ENCODE results near the gene NFE2L2. TPM values are rescaled to one million over a fixed set of nuclear protein-coding genes. Genes with fewer than 3 reads are reported as not detected.
"Not testable (repeated sequence)": the region's sequence is repeated elsewhere in the genome, so short reads cannot be mapped to it uniquely, and the experiment has no call there.

Gene NFE2L2
- total RNA-seq, 1 experiment from 2014 or later: 24.2 TPM

GRCh38 chr2:177249038-177249437 lies 15.5 kb downstream of the NFE2L2 start:
- Histone ChIP-seq H3K4me3 (ENCODE audit: low read length) (no peak overlapping the region), H3K36me3 (ENCODE audit: low read depth, low read length) (0 out of 2 replicates have a peak, but pooled peaks cover 11% of the 10 kb centered on the region)
- CTCF ChIA-PET: no interaction called here

GRCh38 chr2:177247693-177248262 lies 16.7 kb downstream of the NFE2L2 start:
- Histone ChIP-seq H3K36me3 (ENCODE audit: low read depth, low read length) (0 out of 2 replicates have a peak, but pooled peaks cover 5% of the 10 kb centered on the region), H3K79me2 (ENCODE audit: low read length) (peaks cover 99% of the 10 kb centered on the region), H3K4me3 (ENCODE audit: low read length) (no peak overlapping the region), H3K27me3 (ENCODE audit: low read length) (no peaks in the 10 kb centered on the region), H3K27ac (ENCODE audit: low read length) (no peak overlapping the region), H3K9ac (ENCODE audit: low read length) (no peak overlapping the region), H4K20me1 (ENCODE audit: low read length) (peaks cover 24% of the 10 kb centered on the region; the same call in 1 of the 2 replicates), H3F3A (ENCODE audit: low read length, unreplicated experiment) (no peaks in the 10 kb centered on the region), H3K4me1 (ENCODE audit: insufficient read depth, low read length) (peaks cover 31% of the 10 kb centered on the region), H3K9me3 (ENCODE audit: low read length) (no peaks in the 10 kb centered on the region), H3K9me2 (replicated peaks; ENCODE audit: low read length) (no peaks in the 10 kb centered on the region), H3K4me2 (ENCODE audit: low read length) (no peak overlapping the region), H2AFZ (ENCODE audit: low read length) (no peak overlapping the region)
- ATAC-seq: no peak
- intact Hi-C loops (cut with micrococcal nuclease): no loop called here
- no TSS peak for BruUV-seq (replicated peaks)
- no peak for DNase-seq
- ChIA-PET POLR2A (ENCODE audit: unreplicated experiment) (no interaction called here), CTCF (no interaction called here)
- TF ChIP-seq EZH2phosphoT487 (IDR thresholded peaks at IDR 0.05; ENCODE audit: borderline replicate concordance, low read length) (no peak), CTCF (conservative IDR thresholded peaks at IDR 0.05; ENCODE audit: low read depth, low read length) (no peak)

More at GRCh38 chr2:177249038-177249437, 15.5 kb downstream of the NFE2L2 start:
- no peaks in the 10 kb centered on the region for H3K27me3 ChIP-seq (ENCODE audit: low read length)
- H3K4me2 ChIP-seq (ENCODE audit: low read length): no peak overlapping the region
- no peak overlapping the region for H2AFZ ChIP-seq (ENCODE audit: low read length)
- POLR2A ChIA-PET (ENCODE audit: unreplicated experiment): no interaction called here
- peaks cover 100% of the 10 kb centered on the region for H3K79me2 ChIP-seq (ENCODE audit: low read length)
- no peak overlapping the region for H3K27ac ChIP-seq (ENCODE audit: low read length)
- H3F3A ChIP-seq (ENCODE audit: low read length, unreplicated experiment): no peaks in the 10 kb centered on the region
- intact Hi-C loops (cut with micrococcal nuclease): no loop called here
- no peak for ATAC-seq
- peaks cover 31% of the 10 kb centered on the region; the same call in 1 of the 2 replicates for H4K20me1 ChIP-seq (ENCODE audit: low read length)
- no peak for DNase-seq
- no peaks in the 10 kb centered on the region for H3K9me3 ChIP-seq (ENCODE audit: low read length)
- TF ChIP-seq CTCF (conservative IDR thresholded peaks at IDR 0.05; ENCODE audit: low read depth, low read length) (no peak), EZH2 (IDR thresholded peaks at IDR 0.05; ENCODE audit: low read length, unreplicated experiment) (no peak), EZH2phosphoT487 (IDR thresholded peaks at IDR 0.05; ENCODE audit: borderline replicate concordance, low read length) (no peak)
- no TSS peak for BruUV-seq (replicated peaks)
- no peaks in the 10 kb centered on the region for H3K9me2 ChIP-seq (replicated peaks; ENCODE audit: low read length)
- peaks cover 27% of the 10 kb centered on the region for H3K4me1 ChIP-seq (ENCODE audit: insufficient read depth, low read length)
- H3K9ac ChIP-seq (ENCODE audit: low read length): no peak overlapping the region

- H3K9me2 ChIP-seq (replicated peaks; ENCODE audit: low read length); H3K9me3 ChIP-seq (ENCODE audit: low read length); CTCF ChIA-PET; DNase-seq; H3F3A ChIP-seq (ENCODE audit: low read length, unreplicated experiment); intact Hi-C loops (cut with micrococcal nuclease); H3K4me2 ChIP-seq (ENCODE audit: low read length); H3K9ac ChIP-seq (ENCODE audit: low read length); H3K27me3 ChIP-seq (ENCODE audit: low read length); BruUV-seq (replicated peaks); H2AFZ ChIP-seq (ENCODE audit: low read length); H3K27ac ChIP-seq (ENCODE audit: low read length); POLR2A ChIA-PET (ENCODE audit: unreplicated experiment); H3K36me3 ChIP-seq (ENCODE audit: low read depth, low read length); ATAC-seq; H3K4me3 ChIP-seq (ENCODE audit: low read length): not testable (repeated sequence)
- Histone ChIP-seq H4K20me1 (ENCODE audit: low read length) (peaks cover 16% of the 10 kb centered on the region), H3K4me1 (ENCODE audit: insufficient read depth, low read length) (peaks cover 36% of the 10 kb centered on the region), H3K79me2 (ENCODE audit: low read length) (peaks cover 98% of the 10 kb centered on the region)
Observed at GRCh38 chr2:177246523-177247030, 17.9 kb downstream of the NFE2L2 start.

Data from PC-3 (cell line).